HepG2 (cell line): Measurements from ENCODE around the gene ADGRB2. TPM values are rescaled to one million over a fixed set of nuclear protein-coding genes. Genes with fewer than 3 reads are reported as not detected.

Experiments used
- ATAC-seq: fragments of 200-7000 bp; cut with Tn5 transposase; 3 replicates; pipeline ENCODE4 v1.9.1; 2020; ENCODE audit warnings: mild to moderate bottlenecking, moderate library complexity
- BruUV-seq: library from RNA; stranded (reverse); fragments of 400-500 nt; replicated peaks from 2 replicates; lab custom pipeline; 2021; lab: Mats Ljungman, UMichigan
- CTCF ChIA-PET: fragments of 300-600 bp; formaldehyde crosslinking; extraction: SDS; loops from one replicate; lab custom pipeline; 2021; ENCODE audit warnings: low total read pairs, inconsistent platforms, low intra/inter-chr PET ratio; lab: Yijun Ruan, JAX
- POLR2A ChIA-PET: fragments of 350-600 bp; sonication (Branson Sonifier 250); formaldehyde crosslinking; loops from one replicate; lab custom pipeline; 2020; ENCODE audit warnings: antibody characterized with exemption, inconsistent platforms; lab: Yijun Ruan, JAX
- DNase-seq: peaks from one replicate; pipeline ENCODE4 v3.0.0-alpha.2; 2015; ENCODE audit warnings: low spot score
- FAIRE-seq: peaks from 3 replicates; lab custom pipeline; 2011; peaks lifted over from hg19 to GRCh38; lab: Jason Lieb, UNC
- H2AFZ ChIP-seq: one replicate; pipeline ENCODE4 v1.6.1; 2011; ENCODE audit warnings: low read length, inconsistent platforms
- H3K27ac ChIP-seq: fragments of 300-600 bp; 3 replicates; pipeline ENCODE4 v1.8.0; 2011; ENCODE audit warnings: mixed run types, mild to moderate bottlenecking, mixed read lengths, low read length, inconsistent platforms; ENCODE audit not compliant: insufficient read depth; ENCODE audit errors: extremely low read length
- H3K27me3 ChIP-seq, 2 experiments: fragments of 200-600 bp in 1 of 2; 2 replicates in 1 of 2; 3 replicates in 1 of 2; pipeline versions ENCODE4 v1.6.0 to v1.8.0; 2011; ENCODE audit warnings: low read length in 2 of 2, mild to moderate bottlenecking in 2 of 2, moderate library complexity in 2 of 2, inconsistent platforms in 1 of 2; ENCODE audit not compliant: insufficient read depth in 2 of 2, control insufficient read depth in 1 of 2
- H3K36me3 ChIP-seq, 2 experiments: fragments of 200-600 bp in 1 of 2; replicated peaks in 1 of 2; 2 replicates in 1 of 2; 3 replicates in 1 of 2; pipeline versions ENCODE4 v1.5.1 to v1.8.0; 2011; ENCODE audit warnings: low read length in 2 of 2, inconsistent platforms in 1 of 2; ENCODE audit not compliant: insufficient read depth in 2 of 2, control insufficient read depth in 1 of 2
- H3K4me1 ChIP-seq: 2 replicates; pipeline ENCODE4 v1.5.1; 2012; ENCODE audit warnings: low read length, inconsistent platforms; ENCODE audit not compliant: insufficient read depth
- H3K4me2 ChIP-seq: 2 replicates; pipeline ENCODE4 v1.6.0; 2011; ENCODE audit warnings: low read depth, low read length, inconsistent platforms
- H3K4me3 ChIP-seq, 3 experiments: fragments of 200-600 bp in 1 of 3; sonication (generic), shearing (Covaris generic) in 1 of 3; replicated peaks in 1 of 3; 2 replicates each; pipeline ENCODE4 v1.5.1; 2011 to 2016; ENCODE audit warnings: low read length in 3 of 3, inconsistent platforms in 2 of 3, low read depth in 2 of 3, mild to moderate bottlenecking in 2 of 3, control low read depth in 1 of 3, mixed read lengths in 1 of 3; ENCODE audit not compliant: insufficient read depth in 1 of 3
- H3K79me2 ChIP-seq: one replicate; pipeline ENCODE4 v1.6.1; 2011; ENCODE audit warnings: low read length, inconsistent platforms; ENCODE audit not compliant: insufficient read depth
- H3K9ac ChIP-seq: 2 replicates; pipeline ENCODE4 v1.6.0; 2011; ENCODE audit warnings: mild to moderate bottlenecking, low read depth, low read length, inconsistent platforms; ENCODE audit not compliant: insufficient read depth
- H3K9me3 ChIP-seq: 2 replicates; pipeline ENCODE4 v1.5.1; 2012; ENCODE audit warnings: mild to moderate bottlenecking, low read length
- H4K20me1 ChIP-seq: 2 replicates; pipeline ENCODE4 v1.6.0; 2011; ENCODE audit warnings: inconsistent platforms, mild to moderate bottlenecking, low read length, moderate library complexity; ENCODE audit not compliant: insufficient read depth
- WGBS: methylation state at CpG from one replicate; pipeline ENCODE4 v1.1.6; 2017; ENCODE audit warnings: low lambda C conversion rate; 5-methylcytosine and 5-hydroxymethylcytosine counted together
- in situ Hi-C: cut with HindIII; loops from 2 replicates; pipeline ENCODE4 v1.10.0; 2017; ENCODE audit warnings: low pct_unique_long_range_greater_than_20kb; ENCODE audit not compliant: extremely low pct_ligation_motif_present
- intact Hi-C: fragments of 100-400 bp; cut with micrococcal nuclease; formaldehyde crosslinking; loops from one replicate; pipeline ENCODE4 v1.10.0; 2022; ENCODE audit not compliant: unreplicated experiment
- polyA plus RNA-seq, 8 experiments: library from polyadenylated mRNA; depleted of rRNA in 3 of 8; stranded (reverse) in 7 of 8; unstranded in 1 of 8; fragments of >200 nt; fragmentation: Illumina TruSeq in 4 of 8; extraction: Trizol in 4 of 8; gene quantifications; 2 replicates each; pipeline versions ENCODE4 v1.2.1 to v1.2.3, GENCODE V29; 2011 to 2016; ENCODE audit warnings: low read depth in 4 of 8, missing spikeins in 1 of 8, mixed read lengths in 1 of 8; ENCODE audit not compliant: insufficient read depth in 1 of 8
- total RNA-seq, 5 experiments: library from RNA; depleted of rRNA; stranded (reverse); fragments of >200 nt; fragmentation: Illumina TruSeq; extraction: Trizol; gene quantifications; 2 replicates each; pipeline ENCODE4 v1.2.3, GENCODE V29; 2016; ENCODE audit warnings: low read depth in 1 of 5
- TF ChIP-seq, protein P1 (sequence below): fragments of 450-650 bp; IDR thresholded peaks from 2 replicates; pipeline ENCODE4 v1.6.1; 2016
- TF ChIP-seq, protein P2 (sequence below): sonication (generic); formaldehyde crosslinking; IDR thresholded peaks from 2 replicates; pipeline ENCODE4 v1.4.0; 2020; ENCODE audit warnings: mild to moderate bottlenecking, missing genetic modification reagents

The ADGRB2 gene
- total and polyA plus RNA-seq, 2 of the 13 experiments (the other 11 are each of a cell fraction or from before 2014, with no cell fraction given), result 0.03 to 0.09 TPM

DNA sequence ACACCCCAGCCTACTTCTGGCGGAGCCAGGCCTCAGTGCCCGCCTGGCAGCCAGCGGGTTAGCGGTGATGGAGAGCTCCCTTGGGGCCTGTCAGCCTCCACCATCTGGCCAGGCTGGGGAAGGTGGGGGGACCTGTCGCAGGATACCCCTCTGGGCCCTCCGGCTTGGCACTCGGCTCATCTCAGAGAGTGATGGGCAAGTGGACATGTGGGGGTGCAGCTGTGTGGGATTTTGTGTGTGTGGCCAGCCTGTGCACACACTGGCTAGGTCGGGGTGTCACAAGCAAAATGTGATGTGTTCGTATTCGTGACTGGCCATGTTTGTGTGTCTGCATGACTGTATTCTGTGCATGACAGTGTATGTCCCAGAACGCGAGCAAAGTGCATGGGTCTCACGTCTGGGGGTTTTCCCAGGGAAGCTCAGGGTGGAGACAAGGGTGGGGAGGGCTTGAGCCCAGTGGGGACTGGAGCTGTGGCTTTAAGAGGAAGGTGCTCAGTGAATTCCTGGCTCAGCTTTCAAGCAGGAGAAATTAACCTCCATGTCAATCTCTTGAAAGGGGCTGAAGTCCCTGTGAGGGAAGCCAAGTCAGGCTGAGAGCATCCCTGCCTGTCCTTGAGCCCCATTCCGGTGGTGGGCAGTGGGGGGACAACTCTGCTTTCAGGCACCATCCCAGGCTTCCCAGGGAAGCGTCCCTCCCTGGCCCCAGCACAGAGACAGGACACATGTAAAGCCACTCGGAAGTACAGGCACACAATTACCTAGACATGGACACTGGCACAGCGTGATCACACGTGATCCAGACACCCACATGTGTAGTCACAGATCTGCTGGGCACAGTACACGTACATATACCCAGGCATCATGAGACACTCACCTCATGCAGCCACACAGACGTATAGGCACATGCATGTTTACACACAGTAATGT is 21.1 kb upstream of the ADGRB2 start:
- H4K20me1 ChIP-seq, result no peaks in the 10 kb centered on the region

More for the DNA sequence above, 21.1 kb upstream of the ADGRB2 start:
- Histone ChIP-seq H3K27ac (no peak overlapping the region), H3K4me3 (no peak overlapping the region), H3K79me2 (no peaks in the 10 kb centered on the region), H3K4me2 (no peak overlapping the region), H3K4me1 (peaks cover 22% of the 10 kb centered on the region), H3K27me3 (peaks cover 5 to 16% of the 10 kb centered on the region in 2 experiments; a peak in 4 of 5 replicates), H3K9ac (no peak overlapping the region), H3K36me3 (no peaks in the 10 kb centered on the region)
- CTCF ChIA-PET, result no interaction called here
- no peak for FAIRE-seq
- POLR2A ChIA-PET, result interaction anchor here (0.6 kb wide), 1 partner anchor 295 kb away, joined by 3 read pairs; no protein-coding TSS in a partner anchor
- WGBS, result 0% methylated on average over 4 of the region's 20 CpGs
- DNase-seq, result no peak
- in situ Hi-C loops, result loop anchor here (5.0 kb wide), 1 partner anchor 118 kb away; no protein-coding TSS in a partner anchor
- TF ChIP-seq, protein P1, sequence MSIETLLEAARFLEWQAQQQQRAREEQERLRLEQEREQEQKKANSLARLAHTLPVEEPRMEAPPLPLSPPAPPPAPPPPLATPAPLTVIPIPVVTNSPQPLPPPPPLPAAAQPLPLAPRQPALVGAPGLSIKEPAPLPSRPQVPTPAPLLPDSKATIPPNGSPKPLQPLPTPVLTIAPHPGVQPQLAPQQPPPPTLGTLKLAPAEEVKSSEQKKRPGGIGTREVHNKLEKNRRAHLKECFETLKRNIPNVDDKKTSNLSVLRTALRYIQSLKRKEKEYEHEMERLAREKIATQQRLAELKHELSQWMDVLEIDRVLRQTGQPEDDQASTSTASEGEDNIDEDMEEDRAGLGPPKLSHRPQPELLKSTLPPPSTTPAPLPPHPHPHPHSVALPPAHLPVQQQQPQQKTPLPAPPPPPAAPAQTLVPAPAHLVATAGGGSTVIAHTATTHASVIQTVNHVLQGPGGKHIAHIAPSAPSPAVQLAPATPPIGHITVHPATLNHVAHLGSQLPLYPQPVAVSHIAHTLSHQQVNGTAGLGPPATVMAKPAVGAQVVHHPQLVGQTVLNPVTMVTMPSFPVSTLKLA, result peak; percentile 54; the same call in 1 of the 2 replicates
- TF ChIP-seq, protein P2, sequence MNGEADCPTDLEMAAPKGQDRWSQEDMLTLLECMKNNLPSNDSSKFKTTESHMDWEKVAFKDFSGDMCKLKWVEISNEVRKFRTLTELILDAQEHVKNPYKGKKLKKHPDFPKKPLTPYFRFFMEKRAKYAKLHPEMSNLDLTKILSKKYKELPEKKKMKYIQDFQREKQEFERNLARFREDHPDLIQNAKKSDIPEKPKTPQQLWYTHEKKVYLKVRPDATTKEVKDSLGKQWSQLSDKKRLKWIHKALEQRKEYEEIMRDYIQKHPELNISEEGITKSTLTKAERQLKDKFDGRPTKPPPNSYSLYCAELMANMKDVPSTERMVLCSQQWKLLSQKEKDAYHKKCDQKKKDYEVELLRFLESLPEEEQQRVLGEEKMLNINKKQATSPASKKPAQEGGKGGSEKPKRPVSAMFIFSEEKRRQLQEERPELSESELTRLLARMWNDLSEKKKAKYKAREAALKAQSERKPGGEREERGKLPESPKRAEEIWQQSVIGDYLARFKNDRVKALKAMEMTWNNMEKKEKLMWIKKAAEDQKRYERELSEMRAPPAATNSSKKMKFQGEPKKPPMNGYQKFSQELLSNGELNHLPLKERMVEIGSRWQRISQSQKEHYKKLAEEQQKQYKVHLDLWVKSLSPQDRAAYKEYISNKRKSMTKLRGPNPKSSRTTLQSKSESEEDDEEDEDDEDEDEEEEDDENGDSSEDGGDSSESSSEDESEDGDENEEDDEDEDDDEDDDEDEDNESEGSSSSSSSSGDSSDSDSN (CRISPR knock-in tag), result no peak
- TF ChIP-seq, all 625 proteins: peak for 1
- intact Hi-C loops, result no loop called here
- no peak overlapping the region for H2AFZ ChIP-seq
- no TSS peak for BruUV-seq
- no peak for ATAC-seq
- H3K9me3 ChIP-seq, result no peaks in the 10 kb centered on the region
